H1 (cell line): ENCODE results near the gene GKN2.

ENCODE experiments used
- CTCF ChIP-seq, 3 experiments: IDR thresholded peaks; 1 replicate in 2 of 3; 2 replicates in 1 of 3; pipeline versions ENCODE4 v1.5.1 to v1.6.1; 2011; ENCODE audit warnings: low read length in 3 of 3, mild to moderate bottlenecking in 3 of 3, inconsistent platforms in 2 of 3, low read depth in 1 of 3, moderate library complexity in 1 of 3; ENCODE audit not compliant: insufficient read depth in 1 of 3; ENCODE audit errors: control extremely low read depth in 1 of 3
- EP300 ChIP-seq, 2 experiments: IDR thresholded peaks; 1 replicate in 1 of 2; 2 replicates in 1 of 2; pipeline ENCODE4 v1.6.1; 2011 to 2012; ENCODE audit warnings: low read depth in 2 of 2, low read length in 2 of 2, mild to moderate bottlenecking in 2 of 2, borderline replicate concordance in 1 of 2, inconsistent platforms in 1 of 2, moderate library complexity in 1 of 2
- EZH2 ChIP-seq: fragments of 200-600 bp; sonication (generic); IDR thresholded peaks from 2 replicates; pipeline ENCODE4 v1.7.1; 2012; ENCODE audit warnings: low read depth, mild to moderate bottlenecking, moderate library complexity, low read length, inconsistent platforms; ENCODE audit not compliant: severe bottlenecking
- GTF2F1 ChIP-seq: IDR thresholded peaks from 2 replicates; pipeline ENCODE4 v1.6.1; 2012; ENCODE audit warnings: low read depth, low read length, improper control_type of control experiment, borderline replicate concordance
- POLR2AphosphoS5 ChIP-seq: IDR thresholded peaks from 2 replicates; pipeline ENCODE4 v1.6.1; 2011; ENCODE audit warnings: low read depth, low read length
- RFX5 ChIP-seq: IDR thresholded peaks from 2 replicates; pipeline ENCODE4 v1.6.1; 2011; ENCODE audit warnings: low read depth, low read length, improper control_type of control experiment, borderline replicate concordance
- SIN3A ChIP-seq, 2 experiments: IDR thresholded peaks in 1 of 2; conservative IDR thresholded peaks in 1 of 2; 2 replicates each; pipeline ENCODE4 v1.6.1; 2011 to 2012; ENCODE audit warnings: low read length in 2 of 2, improper control_type of control experiment in 1 of 2, low read depth in 1 of 2, mild to moderate bottlenecking in 1 of 2

- TF ChIP-seq CTCF (IDR thresholded peaks at IDR 0.05; ENCODE audit: control extremely low read depth in 1 of 3, insufficient read depth in 1 of 3, low read depth in 1 of 3, low read length in 3 of 3) (no peak), SIN3A (conservative IDR thresholded peaks at IDR 0.05 in 1 of 2, IDR thresholded peaks at IDR 0.05 in 1 of 2; ENCODE audit: low read depth in 1 of 2, low read length in 2 of 2) (no peak), RFX5 (no peak), EP300 (IDR thresholded peaks at IDR 0.05; ENCODE audit: borderline replicate concordance in 1 of 2, low read depth in 2 of 2, low read length in 2 of 2) (no peak), GTF2F1 (no peak), EZH2 (no peak), POLR2AphosphoS5 (no peak)
Observed at GRCh38 chr2:68993660-68994059, 41.0 kb upstream of the GKN2 start.
